Adrenal gland (tissue), 5 donors: ENCODE measurements around the gene TRIM42.

ENCODE experiments used
- CTCF ChIP-seq, 6 experiments: fragments of 450-650 bp in 4 of 6; fragments of 200-600 bp in 2 of 6; sonication (generic) in 1 of 6; IDR thresholded peaks; 1 replicate in 5 of 6; 2 replicates in 1 of 6; pipeline versions ENCODE4 v1.5.1 to v1.8.0; 2016 to 2021; ENCODE audit warnings: antibody characterized with exemption in 6 of 6, mild to moderate bottlenecking in 2 of 6, moderate library complexity in 1 of 6
- POLR2A ChIP-seq, 2 donors: fragments of 450-650 bp; IDR thresholded peaks; one replicate each; pipeline ENCODE4 v1.6.1; 2017; ENCODE audit warnings: antibody characterized with exemption in 2 of 2, mild to moderate bottlenecking in 2 of 2, moderate library complexity in 1 of 2
- donor health status: DM: no; HTN: no; CAD: no.

- TF ChIP-seq CTCF (IDR thresholded peaks at IDR 0.05): no peak
- TF ChIP-seq POLR2A (IDR thresholded peaks at IDR 0.05): no peak
Measured at GRCh38 chr3:140748171-140748570, 70.3 kb downstream of the TRIM42 start.
